Panc1 (cell line): ENCODE measurements around the gene SLC46A1. TPM values are rescaled to one million over a fixed set of nuclear protein-coding genes. Genes with fewer than 3 reads are reported as not detected.
A peak's percentile ranks its signal among the peaks of the same experiment; 100 is the strongest.

Experiments used
- ATAC-seq: fragments of 200-7000 bp; cut with Tn5 transposase; 2 replicates; pipeline ENCODE4 v1.9.1; 2020; ENCODE audit warnings: mild to moderate bottlenecking, moderate library complexity
- BruUV-seq: library from RNA; stranded (reverse); fragments of 400-500 nt; replicated peaks from 2 replicates; lab custom pipeline; 2021; lab: Mats Ljungman, UMichigan
- CTCF ChIA-PET: fragments of 300-600 bp; sonication (Branson Sonifier 250); formaldehyde crosslinking; loops from one replicate; lab custom pipeline; 2022; ENCODE audit warnings: antibody characterized with exemption; lab: Charles Lee
- POLR2A ChIA-PET: fragments of 300-600 bp; sonication (Branson Sonifier 250); formaldehyde crosslinking; loops from one replicate; lab custom pipeline; 2022; ENCODE audit warnings: antibody characterized with exemption; lab: Charles Lee
- DNase-seq: peaks from one replicate; pipeline ENCODE4 v3.0.0-alpha.2; 2010; ENCODE audit warnings: low read depth, low spot score
- H3K27ac ChIP-seq: 2 replicates; pipeline ENCODE4 v1.5.1; 2011; ENCODE audit warnings: mild to moderate bottlenecking, low read length, inconsistent platforms
- H3K27me3 ChIP-seq: fragments of 200-500 bp; sonication (Bioruptor generic); 2 replicates; pipeline ENCODE4 v1.6.0; 2014; ENCODE audit warnings: low read length, inconsistent platforms; ENCODE audit not compliant: control insufficient read depth, insufficient read depth
- H3K36me3 ChIP-seq: fragments of 200-500 bp; sonication (Bioruptor generic); 2 replicates; pipeline ENCODE4 v1.5.1; 2014; ENCODE audit warnings: inconsistent platforms, mild to moderate bottlenecking, low read length, moderate library complexity; ENCODE audit not compliant: control insufficient read depth, insufficient read depth
- H3K4me1 ChIP-seq: 2 replicates; pipeline ENCODE4 v1.5.1; 2011; ENCODE audit warnings: inconsistent platforms, mild to moderate bottlenecking, low read length, moderate library complexity; ENCODE audit not compliant: control insufficient read depth, insufficient read depth
- H3K4me3 ChIP-seq, 2 experiments: 2 replicates each; pipeline ENCODE4 v1.5.1; 2011 to 2012; ENCODE audit warnings: low read depth in 2 of 2, low read length in 2 of 2, mild to moderate bottlenecking in 2 of 2, inconsistent platforms in 1 of 2, moderate library complexity in 1 of 2
- H3K9me3 ChIP-seq: fragments of 200-500 bp; sonication (Bioruptor generic); 2 replicates; pipeline ENCODE4 v1.5.1; 2014; ENCODE audit warnings: low read depth, mild to moderate bottlenecking, inconsistent platforms, low read length, moderate library complexity; ENCODE audit not compliant: control insufficient read depth, insufficient read depth
- POLR2AphosphoS5 ChIP-seq: IDR thresholded peaks from 2 replicates; pipeline ENCODE4 v1.6.1; 2012; ENCODE audit warnings: mild to moderate bottlenecking, low read depth, low read length, moderate library complexity
- SIN3A ChIP-seq: IDR thresholded peaks from 2 replicates; pipeline ENCODE4 v1.6.1; 2012; ENCODE audit warnings: low read depth, mild to moderate bottlenecking, low read length, moderate library complexity, borderline replicate concordance; ENCODE audit not compliant: insufficient read depth
- TCF7L2 ChIP-seq: IDR thresholded peaks from 2 replicates; pipeline ENCODE4 v1.6.1; 2011; ENCODE audit warnings: mild to moderate bottlenecking, low read depth, low read length, inconsistent platforms
- in situ Hi-C: cut with HindIII; loops from 2 replicates; pipeline ENCODE4 v1.10.0; 2016; ENCODE audit warnings: low sequenced_read_pairs, low pct_unique_long_range_greater_than_20kb
- intact Hi-C: fragments of 100-400 bp; cut with micrococcal nuclease; formaldehyde crosslinking; loops from one replicate; pipeline ENCODE4 v1.10.0; 2022; ENCODE audit not compliant: unreplicated experiment
- total RNA-seq: library from RNA; stranded (reverse); gene quantifications from one replicate; pipeline ENCODE4 v1.2.1, GENCODE V29; 2021; ENCODE audit not compliant: unreplicated experiment
- TF ChIP-seq, protein P1 (sequence below), 2 experiments: IDR thresholded peaks; 2 replicates each; pipeline ENCODE4 v1.6.1; 2011 to 2012; ENCODE audit warnings: low read depth in 2 of 2, control low read depth in 1 of 2, low read length in 1 of 2, mild to moderate bottlenecking in 1 of 2, moderate library complexity in 1 of 2; ENCODE audit not compliant: insufficient read depth in 1 of 2
- TF ChIP-seq, protein P2 (sequence below): fragments of 450-650 bp; IDR thresholded peaks from 2 replicates; pipeline ENCODE4 v1.5.1; 2017; ENCODE audit warnings: mild to moderate bottlenecking

SLC46A1 gene
- total RNA-seq, 1 experiment from 2014 or later: 16.9 TPM

DNA sequence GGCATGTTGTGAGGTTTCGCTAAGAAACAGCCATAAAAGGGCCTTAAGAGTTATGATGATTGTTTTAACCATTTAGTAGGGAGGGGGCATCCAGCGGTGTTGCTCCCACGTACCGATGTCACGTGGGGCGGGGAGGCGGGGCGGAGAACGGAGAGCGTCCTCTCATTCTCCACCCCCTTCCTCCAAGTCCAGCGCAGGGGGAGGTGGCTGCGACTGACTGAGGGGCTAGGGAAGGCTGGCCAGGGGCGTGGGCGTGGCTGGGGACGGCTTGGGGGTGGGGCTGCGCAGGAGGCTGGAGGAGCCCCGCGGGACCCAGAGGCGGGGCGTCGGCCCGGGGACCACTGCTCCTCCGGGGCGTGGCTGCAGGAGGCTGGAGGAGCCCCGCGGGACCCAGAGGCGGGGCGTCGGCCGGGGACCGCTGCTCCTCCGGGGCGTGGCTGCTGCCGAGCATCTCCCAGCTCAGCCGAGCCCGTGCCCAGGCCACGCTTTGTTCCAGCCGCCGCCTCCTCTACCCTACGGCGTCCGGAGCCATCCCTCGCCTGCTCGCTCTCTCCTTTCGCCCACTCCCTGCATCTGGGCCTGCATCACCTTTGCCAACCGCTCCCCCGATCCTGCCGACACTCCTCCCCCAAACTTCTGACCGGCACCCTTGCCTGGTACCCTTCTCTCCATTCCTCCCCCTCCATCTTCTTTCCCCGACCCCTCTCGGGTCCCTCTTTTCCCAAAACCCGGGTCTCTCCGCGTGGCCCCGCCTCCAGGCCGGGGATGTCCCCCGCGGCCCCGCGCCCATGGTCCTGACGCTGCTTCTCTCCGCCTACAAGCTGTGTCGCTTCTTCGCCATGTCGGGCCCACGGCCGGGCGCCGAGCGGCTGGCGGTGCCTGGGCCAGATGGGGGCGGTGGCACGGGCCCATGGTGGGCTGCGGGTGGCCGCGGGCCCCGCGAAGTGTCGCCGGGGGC lies 34.5 kb downstream of the SLC46A1 start, which contains the start of gene SARM1:
Gene SARM1, plus strand, starts transcription at position 450 of the 958 bp plus-strand sequence. Its CDS starts 339 bp downstream, at position 789.
- TF ChIP-seq TCF7L2: peak; percentile 88
- TF ChIP-seq, protein P1, sequence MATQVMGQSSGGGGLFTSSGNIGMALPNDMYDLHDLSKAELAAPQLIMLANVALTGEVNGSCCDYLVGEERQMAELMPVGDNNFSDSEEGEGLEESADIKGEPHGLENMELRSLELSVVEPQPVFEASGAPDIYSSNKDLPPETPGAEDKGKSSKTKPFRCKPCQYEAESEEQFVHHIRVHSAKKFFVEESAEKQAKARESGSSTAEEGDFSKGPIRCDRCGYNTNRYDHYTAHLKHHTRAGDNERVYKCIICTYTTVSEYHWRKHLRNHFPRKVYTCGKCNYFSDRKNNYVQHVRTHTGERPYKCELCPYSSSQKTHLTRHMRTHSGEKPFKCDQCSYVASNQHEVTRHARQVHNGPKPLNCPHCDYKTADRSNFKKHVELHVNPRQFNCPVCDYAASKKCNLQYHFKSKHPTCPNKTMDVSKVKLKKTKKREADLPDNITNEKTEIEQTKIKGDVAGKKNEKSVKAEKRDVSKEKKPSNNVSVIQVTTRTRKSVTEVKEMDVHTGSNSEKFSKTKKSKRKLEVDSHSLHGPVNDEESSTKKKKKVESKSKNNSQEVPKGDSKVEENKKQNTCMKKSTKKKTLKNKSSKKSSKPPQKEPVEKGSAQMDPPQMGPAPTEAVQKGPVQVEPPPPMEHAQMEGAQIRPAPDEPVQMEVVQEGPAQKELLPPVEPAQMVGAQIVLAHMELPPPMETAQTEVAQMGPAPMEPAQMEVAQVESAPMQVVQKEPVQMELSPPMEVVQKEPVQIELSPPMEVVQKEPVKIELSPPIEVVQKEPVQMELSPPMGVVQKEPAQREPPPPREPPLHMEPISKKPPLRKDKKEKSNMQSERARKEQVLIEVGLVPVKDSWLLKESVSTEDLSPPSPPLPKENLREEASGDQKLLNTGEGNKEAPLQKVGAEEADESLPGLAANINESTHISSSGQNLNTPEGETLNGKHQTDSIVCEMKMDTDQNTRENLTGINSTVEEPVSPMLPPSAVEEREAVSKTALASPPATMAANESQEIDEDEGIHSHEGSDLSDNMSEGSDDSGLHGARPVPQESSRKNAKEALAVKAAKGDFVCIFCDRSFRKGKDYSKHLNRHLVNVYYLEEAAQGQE (IDR thresholded peaks at IDR 0.05; ENCODE audit: insufficient read depth in 1 of 2, low read depth in 2 of 2, low read length in 1 of 2): 0 out of 4 replicates have a peak, but pooled peaks of 1 of the 2 experiments have one; percentile 30
- TF ChIP-seq SIN3A: 0 out of 2 replicates have a peak, but pooled peaks have one; percentile 43
- TF ChIP-seq, protein P2, sequence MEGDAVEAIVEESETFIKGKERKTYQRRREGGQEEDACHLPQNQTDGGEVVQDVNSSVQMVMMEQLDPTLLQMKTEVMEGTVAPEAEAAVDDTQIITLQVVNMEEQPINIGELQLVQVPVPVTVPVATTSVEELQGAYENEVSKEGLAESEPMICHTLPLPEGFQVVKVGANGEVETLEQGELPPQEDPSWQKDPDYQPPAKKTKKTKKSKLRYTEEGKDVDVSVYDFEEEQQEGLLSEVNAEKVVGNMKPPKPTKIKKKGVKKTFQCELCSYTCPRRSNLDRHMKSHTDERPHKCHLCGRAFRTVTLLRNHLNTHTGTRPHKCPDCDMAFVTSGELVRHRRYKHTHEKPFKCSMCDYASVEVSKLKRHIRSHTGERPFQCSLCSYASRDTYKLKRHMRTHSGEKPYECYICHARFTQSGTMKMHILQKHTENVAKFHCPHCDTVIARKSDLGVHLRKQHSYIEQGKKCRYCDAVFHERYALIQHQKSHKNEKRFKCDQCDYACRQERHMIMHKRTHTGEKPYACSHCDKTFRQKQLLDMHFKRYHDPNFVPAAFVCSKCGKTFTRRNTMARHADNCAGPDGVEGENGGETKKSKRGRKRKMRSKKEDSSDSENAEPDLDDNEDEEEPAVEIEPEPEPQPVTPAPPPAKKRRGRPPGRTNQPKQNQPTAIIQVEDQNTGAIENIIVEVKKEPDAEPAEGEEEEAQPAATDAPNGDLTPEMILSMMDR: no peak
- Histone ChIP-seq H3K4me1 (peaks cover 27% of the 10 kb centered on the region), H3K4me3 (peak within 1 kb of the TSS; percentile 65 to 93), H3K27ac (peak within 1 kb of the TSS; percentile 84), H3K36me3 (no peaks in the 10 kb centered on the region), H3K27me3 (no peaks in the 10 kb centered on the region), H3K9me3 (no peaks in the 10 kb centered on the region)
- ATAC-seq: peak; percentile 93
- CTCF ChIA-PET: interaction anchor here (0.7 kb wide), 1 partner anchor 44 kb away, joined by 5 read pairs; no protein-coding TSS in a partner anchor
- intact Hi-C loops: no loop called here
- in situ Hi-C loops: no loop called here
- no TSS peak for BruUV-seq
- POLR2A ChIA-PET: interaction anchor here (0.6 to 0.7 kb wide), 2 partner anchors 104 to 163 kb away, joined by 5 to 6 read pairs; no protein-coding TSS in a partner anchor
- peak; percentile 30 for DNase-seq

DNA sequence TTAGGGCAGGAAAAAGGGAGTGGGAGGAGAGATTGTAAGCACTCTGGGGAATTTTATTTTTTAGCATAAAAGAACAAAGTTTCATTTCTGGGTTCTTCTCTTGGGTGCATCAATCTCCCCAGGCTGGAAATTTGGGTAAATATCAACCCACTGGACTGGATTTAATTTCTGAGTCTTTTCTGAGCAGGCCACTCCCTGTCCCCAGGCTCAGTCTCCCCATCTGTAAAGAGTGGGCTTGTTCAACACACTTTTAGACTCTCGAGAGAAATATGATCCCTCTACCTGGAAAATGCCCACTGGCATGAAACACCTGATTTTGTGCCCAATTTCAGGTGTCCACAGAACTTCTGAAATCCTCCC lies 35.3 kb downstream of the SLC46A1 start:
- TF ChIP-seq SIN3A (no peak), TCF7L2 (no peak), POLR2AphosphoS5 (no peak)
- TF ChIP-seq, protein P1 (IDR thresholded peaks at IDR 0.05; ENCODE audit: insufficient read depth in 1 of 2, low read depth in 2 of 2, low read length in 1 of 2): no peak
- TF ChIP-seq, protein P2: no peak
- Histone ChIP-seq H3K4me1 (peaks cover 27% of the 10 kb centered on the region), H3K4me3 (peak overlapping the region; percentile 65 to 93), H3K36me3 (no peaks in the 10 kb centered on the region), H3K27me3 (no peaks in the 10 kb centered on the region), H3K27ac (peak overlapping the region; percentile 84), H3K9me3 (no peaks in the 10 kb centered on the region)
- in situ Hi-C loops (no loop called here), intact Hi-C loops (no loop called here)
- DNase-seq (no peak), ATAC-seq (no peak)
- no TSS peak for BruUV-seq
- CTCF ChIA-PET: no interaction called here
- POLR2A ChIA-PET: interaction anchor here (0.9 to 1.0 kb wide), 2 partner anchors 12 to 13 kb away, joined by 3 to 5 read pairs; partner anchors contain the start of gene POLDIP2
